GDM1 (cell line): ENCODE results near the gene GJE1.

ENCODE experiments used
- DNase-seq: peaks from one replicate; lab custom pipeline; 2025; lab: John Stamatoyannopoulos, UW

Gene GJE1

GRCh38 chr6:142165227-142165626 lies 32.5 kb downstream of the GJE1 start:
- DNase-seq, result no peak

- no peak for DNase-seq
Measured at GRCh38 chr6:142167071-142167470, 34.3 kb downstream of the GJE1 start.

- DNase-seq, result no peak
Measured at GRCh38 chr6:142167486-142167885, 34.8 kb downstream of the GJE1 start.

GRCh38 chr6:142171351-142171750 lies 38.6 kb downstream of the GJE1 start:
- no peak for DNase-seq

- DNase-seq, result no peak
Measured at GRCh38 chr6:142172758-142173157, 40.0 kb downstream of the GJE1 start.

GRCh38 chr6:142173980-142174379 lies 41.3 kb downstream of the GJE1 start:
- no peak for DNase-seq

GRCh38 chr6:142174703-142175102 lies 42.0 kb downstream of the GJE1 start:
- no peak for DNase-seq

- no peak for DNase-seq
Measured at GRCh38 chr6:142178129-142178528, 45.4 kb downstream of the GJE1 start.

GRCh38 chr6:142182004-142182403 lies 49.3 kb downstream of the GJE1 start:
- DNase-seq, result no peak

GRCh38 chr6:142183351-142183750 lies 50.6 kb downstream of the GJE1 start:
- no peak for DNase-seq

GRCh38 chr6:142184307-142184706 lies 51.6 kb downstream of the GJE1 start:
- DNase-seq, result no peak
